GM19240 (cell line): ENCODE data around the gene UBAC1.
"Not testable (repeated sequence)": the region's sequence is repeated elsewhere in the genome, so short reads cannot be mapped to it uniquely, and the experiment has no call there.

Experiments
- DNase-seq: peaks from one replicate; pipeline ENCODE4 v3.0.0; 2011; ENCODE audit warnings: low spot score; ENCODE audit not compliant: insufficient read length

UBAC1 gene

DNA sequence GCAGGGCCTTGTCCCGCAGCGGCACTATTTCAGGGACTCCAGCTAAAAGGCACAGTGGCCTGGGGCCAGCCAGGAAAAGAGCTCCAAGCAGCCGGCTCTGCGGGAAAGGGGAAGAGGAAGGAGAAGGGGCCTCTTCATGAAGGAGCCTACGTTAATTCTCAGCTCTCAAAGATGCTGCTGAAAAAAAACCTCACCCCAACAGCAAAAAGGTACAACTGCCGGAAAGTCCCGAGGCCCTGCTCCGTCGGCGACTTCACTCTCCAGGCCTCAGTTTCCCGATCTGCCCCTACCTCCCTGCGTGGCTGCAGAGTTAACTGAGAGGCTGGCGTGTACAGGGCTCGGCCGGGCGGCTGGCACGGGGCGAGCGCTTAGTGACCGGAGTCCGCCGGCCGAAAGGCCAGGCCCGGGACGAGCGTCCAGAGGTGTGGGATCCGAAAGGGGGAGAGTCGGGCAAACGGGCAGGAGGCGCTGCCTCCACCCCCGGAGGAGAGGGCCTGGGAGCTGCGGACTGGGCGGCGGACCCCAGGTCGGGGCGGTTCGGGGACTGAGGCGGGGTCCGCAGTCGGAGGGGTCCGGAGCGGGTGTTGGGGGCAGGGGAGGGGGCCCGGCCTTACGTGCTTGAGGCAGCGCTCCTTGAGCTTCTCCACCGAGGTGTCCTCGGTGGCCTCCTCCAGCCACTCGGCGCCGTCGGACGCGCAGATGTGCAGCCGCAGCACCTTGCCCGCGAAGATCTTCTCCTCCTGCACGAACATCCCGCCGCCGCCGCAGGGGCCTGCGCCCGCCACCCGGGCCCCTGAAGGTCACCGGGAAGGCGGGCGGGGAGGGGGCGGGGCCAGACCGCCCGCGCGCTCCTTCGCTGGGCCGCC, 529 bp downstream of the UBAC1 start:
- peak; percentile 16 for DNase-seq

DNA sequence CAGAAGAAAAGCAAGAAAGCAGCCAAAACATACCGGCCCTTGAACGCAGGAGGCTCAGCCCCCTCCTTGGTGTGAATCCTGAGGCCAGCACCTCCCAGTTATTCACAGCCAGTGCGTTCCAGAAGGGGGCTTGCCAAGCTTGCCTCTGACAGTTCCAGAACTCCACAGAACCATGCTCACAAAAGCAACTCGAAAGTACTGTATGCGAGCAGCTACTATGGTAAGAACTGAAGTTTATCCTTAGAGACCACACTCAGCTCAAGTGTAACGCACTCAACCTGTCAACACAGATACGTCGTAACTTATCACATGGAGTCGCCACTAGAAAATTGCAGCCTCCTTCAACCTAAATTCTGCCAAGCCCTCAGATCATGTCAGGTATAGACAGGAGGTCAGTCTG, 1.4 kb downstream of the UBAC1 start:
- no peak for DNase-seq

DNA sequence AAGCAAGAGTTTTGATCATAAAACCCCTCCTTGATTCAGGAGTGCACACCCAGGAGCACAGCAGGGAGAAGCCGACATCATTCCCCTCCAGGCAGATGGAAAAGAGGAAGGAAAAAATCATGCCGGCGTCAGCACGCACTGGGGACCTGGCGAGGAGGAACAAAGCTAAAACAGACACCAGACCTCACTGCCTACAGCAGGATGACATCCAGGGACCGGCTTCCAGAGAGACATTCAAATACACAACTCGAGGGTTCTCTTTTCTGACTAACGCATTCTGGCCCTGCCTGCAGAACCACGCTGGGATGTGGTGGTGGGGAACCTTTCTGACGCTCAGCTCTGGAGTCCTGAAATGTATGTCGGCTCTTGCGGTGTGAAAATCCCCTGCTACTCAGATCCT, 2.7 kb downstream of the UBAC1 start:
- no peak for DNase-seq

DNA sequence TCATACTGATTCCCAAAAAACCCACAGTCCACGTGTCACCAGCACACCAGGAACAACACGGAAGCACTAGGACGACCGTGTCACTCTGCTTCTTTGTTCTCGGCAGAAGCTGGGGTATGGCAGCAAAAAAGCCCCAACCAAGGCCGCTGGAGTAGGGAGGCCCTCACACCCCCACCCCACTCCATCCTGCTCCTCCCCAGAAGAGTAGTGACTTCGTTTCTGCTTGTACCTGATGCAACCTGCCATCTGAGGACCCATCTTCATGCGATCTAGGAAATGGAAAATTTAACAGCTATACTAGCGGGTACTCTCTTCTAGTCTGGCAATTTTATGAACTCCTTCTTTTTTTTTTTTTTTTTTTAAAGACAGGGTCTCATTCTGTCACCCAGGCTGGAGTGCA, 3.7 kb downstream of the UBAC1 start:
- no peak for DNase-seq

DNA sequence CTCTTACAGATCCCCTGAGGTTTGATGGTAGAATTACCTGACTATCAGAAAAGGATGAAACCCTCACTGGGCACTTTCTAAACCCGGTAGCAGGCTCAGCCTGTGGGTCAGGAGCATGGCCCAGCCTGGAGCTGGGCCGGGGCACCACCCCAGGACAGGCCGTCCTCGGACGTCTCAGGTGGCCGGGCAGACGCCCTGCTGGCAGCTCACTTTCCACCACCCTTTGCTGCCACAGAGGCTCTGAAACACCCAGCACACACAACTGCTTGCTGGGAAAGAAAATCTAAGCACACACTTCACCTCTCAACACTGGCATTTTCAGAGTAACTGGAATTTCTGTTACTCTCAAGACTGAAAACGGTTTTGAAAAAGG, 4.4 kb downstream of the UBAC1 start:
- no peak for DNase-seq

DNA sequence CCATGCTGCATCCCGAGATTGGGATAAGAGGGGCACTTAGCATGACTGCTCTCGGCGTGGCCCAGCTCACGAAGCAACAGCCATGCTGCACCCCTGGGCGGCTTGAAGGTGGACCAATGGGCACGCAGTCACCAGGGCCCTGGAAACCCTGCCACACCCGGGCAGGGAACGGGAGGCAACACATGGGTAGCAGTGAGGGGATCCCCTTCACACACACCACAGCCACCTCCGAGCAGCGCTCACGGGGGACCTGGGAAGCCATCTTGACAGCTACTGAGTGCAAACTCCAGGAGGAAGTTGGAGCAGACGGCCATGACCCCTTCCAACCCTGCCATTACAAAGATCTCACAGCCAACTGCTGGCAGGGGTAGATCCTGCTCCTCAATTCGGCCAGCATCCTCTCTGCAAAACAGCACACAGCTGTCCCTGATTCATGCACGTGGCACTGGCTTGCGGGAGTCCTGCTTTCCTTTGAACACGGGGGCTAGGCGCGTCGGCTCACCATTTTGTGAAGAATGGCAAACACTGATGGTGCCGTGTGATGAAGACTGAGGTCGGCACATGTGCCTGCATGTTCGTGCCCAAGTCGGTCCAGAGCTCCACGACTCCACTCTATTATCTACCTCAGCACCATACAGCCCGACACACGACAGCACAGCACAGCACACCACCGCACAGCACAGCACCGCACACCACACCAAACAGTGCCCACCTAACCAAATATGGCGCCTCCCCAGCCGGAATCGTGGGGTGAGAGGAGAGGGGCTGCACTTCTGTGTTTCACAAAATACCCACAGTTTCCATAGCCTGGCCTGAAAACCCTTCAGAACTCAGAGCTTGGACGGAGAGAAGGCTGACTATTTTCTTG, 5.0 kb downstream of the UBAC1 start:
- no peak for DNase-seq

DNA sequence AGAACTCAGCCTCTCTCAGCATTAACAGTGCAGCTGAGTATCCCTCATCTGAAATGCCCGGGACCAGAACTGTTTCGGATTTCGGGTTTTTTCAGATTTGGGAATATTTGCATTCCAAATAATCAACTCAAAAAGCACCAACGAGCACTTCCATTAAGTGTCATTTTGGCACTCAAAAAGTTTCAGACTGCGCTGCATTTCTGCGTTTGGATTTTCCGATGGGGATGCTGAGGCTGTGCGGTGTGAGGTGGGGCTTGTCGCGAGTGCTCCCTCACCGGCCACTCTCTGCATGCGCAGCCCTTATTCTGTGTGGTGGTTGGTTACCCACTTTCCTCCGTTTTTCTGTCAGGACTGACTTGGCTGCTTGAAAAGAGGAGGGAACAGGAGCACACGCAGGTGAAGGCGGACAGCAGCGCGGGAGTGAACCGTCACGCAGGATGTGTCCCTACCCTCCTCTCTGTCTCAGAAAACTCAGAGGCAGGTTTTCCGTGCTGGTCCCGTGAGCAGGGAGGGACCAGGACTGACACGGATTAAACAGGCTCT, 8.4 kb downstream of the UBAC1 start:
- DNase-seq, result no peak

DNA sequence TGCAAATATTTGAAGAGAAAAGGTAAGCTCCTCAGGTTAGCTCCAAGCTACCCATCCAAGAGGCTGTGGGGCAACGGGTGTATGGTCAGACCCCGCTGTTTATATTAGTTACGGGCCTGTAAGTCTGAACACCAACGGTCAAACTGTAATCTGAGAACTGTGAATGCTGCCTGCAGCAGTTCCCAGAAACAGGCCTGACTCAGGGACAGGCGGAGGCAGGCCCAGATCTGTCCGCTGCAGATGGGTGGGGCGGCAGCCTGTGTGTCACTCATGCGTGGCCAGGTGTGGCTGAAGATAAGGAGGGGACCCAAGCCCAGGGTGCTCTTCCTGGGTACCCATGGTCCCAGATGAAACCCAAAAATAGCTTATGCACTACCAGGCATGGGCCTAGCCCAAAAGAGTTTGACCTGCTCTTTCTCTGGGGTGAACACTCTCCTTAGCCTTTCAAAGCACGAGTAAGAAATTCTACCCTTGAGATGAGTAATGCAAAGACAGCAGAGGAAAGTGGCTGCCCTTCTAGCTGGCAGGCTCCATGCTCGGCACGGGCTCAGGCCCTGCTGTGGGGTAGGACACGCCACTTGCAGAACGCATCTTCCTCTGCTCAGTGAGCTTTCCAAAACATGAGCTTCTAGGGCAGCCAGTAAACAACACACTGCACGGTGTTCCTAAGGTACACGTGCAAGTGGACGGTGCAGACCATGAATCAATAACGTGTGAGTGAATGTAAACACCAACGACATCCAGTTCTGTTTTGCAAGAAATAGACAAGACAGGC, 9.1 kb downstream of the UBAC1 start:
- no peak for DNase-seq

DNA sequence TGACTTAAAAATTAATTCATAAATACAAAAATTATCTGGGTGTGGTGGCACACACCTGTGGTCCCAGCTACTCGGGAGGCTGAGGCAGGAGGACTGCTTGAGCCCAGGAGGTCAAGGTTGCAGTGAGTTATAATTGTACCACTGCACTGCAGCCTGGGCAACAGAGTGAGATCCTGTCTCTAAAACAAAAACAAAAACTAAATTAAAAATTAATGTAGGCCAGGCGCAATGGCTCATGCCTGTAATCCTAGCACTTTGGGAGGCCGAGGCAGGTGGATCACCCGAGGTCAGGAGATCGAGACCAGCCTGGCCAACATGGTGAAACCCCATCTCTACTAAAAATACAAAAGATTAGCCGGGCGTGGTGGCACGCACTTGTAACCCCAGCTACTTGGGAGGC, 9.9 kb downstream of the UBAC1 start:
- DNase-seq, result not testable (repeated sequence)

DNA sequence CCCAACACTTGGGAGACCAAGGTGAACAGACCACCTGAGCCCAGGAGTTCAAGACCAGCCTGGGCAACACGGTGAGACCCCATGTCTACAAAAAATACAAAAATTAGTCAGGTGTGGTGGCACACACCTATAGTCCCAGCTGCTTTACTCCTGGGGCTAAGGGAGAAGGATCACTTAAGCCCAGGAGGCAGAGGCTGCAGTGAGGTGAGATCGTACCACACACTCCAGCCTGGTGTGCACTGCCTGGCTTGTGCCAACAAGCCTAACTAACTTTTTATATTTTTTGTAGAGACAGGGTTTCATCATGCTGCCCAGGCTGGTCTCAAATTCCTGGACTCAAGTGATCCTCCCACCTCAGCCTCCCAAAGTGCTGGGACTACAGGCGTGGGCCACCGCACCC, 10.3 kb downstream of the UBAC1 start:
- not testable (repeated sequence) for DNase-seq

DNA sequence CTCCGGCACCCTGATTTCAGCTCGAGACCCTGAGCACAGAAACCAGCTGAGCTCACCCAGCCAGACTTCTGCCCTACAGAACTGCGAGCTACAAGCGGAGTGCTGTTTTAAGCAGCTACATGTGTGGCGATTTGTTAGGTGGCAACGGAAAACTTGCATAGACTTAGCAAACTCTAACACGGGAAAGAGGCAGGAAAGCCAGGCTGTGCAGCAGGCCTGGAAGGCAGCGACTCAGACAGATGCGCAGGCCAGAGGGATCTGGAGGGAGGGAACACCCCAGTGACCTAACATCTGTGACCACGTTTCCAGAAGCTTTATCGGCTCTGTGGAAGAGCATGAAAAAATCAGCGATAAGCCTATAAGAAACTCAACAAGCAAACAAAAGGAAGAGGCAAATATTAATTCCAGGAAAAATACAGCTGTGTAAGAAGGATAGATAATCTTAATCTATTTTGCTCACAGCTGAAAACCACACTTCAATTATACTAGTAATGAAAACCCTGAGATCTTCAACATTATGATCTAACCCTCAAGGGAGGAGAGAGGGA, 11.0 kb downstream of the UBAC1 start:
- no peak for DNase-seq

DNA sequence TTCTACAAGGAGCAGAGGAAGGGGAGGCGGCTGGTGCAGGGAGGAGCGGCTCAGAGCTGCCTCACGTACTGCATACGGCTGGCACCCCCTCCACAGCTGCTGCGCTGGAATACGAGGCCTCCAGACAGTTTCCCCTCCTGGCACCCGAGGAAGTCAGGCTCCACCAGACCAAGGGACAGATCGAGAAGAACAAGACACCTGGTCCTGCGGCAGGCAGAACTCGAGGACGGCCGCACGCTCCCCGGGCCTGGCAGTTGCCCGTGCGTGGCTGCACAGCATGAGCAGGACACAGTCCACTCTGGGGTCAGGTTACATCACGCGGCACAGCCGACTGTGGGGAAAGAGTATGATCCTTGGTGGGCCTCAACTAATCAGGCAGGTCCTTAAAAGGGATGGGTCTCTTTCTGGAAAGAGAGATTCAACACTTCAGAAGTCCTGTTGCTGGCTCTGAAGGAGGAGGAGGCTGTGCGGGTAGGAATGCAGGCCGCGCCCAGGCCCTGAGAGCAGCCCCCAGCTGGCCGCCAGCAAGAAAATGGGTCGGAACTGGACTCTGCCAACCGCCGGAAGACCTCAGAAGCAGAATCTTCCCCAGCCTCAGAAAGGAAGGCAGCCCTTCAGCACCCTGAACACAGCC, 11.6 kb downstream of the UBAC1 start:
- DNase-seq, result no peak

DNA sequence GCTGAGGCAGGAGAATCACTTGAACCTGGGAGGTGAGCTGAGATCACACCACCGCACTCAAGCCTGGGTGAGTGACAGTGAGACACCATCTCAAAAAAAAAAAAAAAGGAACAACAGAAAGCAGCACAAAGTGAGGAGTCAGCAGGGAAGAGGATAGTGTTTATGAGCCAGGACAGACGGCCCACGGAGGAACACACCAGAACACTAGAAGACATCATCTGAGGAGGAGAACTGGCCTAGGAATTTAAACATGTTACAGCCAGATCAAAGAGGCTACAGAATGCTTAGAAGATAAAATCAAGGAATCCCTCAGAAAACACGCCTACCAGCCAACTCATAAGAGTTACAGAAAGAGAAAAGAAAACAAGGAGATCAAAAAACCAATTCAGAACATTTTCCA, 12.2 kb downstream of the UBAC1 start:
- no peak for DNase-seq

DNA sequence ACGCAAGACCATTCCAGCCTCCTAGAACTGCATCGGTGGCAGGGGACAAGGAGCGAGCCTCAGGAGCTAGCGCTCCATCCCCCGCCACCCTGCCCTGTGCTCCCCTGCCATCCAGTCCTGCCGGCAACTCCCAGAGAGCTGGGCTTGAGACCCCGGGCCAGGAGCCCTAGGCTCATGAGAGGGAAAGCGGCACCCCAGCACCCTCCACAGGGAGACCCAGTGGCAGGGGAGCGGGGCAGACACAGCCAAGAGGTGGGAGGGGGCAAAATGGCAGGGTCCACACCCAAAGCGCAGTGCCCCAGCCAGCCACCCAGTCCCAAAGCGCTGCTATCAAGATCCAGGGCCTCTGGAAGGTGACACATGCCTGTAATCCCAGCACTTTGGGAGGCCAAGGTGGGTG, 12.7 kb downstream of the UBAC1 start:
- no peak for DNase-seq

DNA sequence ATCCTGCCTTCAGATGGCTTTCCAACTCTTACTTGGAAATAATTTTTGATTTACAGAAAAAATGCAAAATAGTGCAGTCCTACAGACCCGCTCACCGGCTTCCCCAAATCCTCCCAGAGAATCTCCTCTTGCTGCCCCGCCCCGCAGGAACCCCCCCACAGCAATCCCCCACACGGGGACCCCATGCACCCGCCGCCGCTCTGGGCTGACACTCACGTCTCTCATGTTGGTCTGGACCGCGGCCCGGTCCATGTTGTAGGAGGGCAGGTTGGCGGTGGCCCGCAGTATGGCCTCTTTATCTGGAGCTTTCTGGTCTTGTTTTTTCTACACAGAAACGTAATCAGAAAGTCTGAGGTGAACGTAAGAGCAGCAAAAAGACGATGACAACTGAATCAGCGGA, 13.6 kb downstream of the UBAC1 start:
- DNase-seq, result no peak

DNA sequence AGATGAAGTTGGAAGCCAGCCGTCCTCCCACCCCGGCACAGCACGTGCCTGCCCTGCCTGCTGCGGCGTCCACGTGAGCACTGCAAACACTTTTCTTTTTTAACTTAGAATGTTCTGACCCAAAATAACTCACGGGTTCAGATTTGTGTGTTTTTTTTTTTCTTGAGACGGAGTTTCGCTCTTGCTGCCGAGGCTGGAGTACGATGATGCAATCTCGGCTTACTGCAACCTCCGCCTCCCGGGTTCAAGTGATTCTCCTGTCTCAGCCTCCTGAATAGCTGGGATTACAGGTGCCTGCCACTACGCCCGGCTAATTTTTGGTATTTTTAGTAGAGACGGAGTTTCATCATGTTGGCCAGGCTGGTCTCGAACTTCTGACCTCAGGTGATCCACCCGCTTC, 14.1 kb downstream of the UBAC1 start:
- DNase-seq, result not testable (repeated sequence)

DNA sequence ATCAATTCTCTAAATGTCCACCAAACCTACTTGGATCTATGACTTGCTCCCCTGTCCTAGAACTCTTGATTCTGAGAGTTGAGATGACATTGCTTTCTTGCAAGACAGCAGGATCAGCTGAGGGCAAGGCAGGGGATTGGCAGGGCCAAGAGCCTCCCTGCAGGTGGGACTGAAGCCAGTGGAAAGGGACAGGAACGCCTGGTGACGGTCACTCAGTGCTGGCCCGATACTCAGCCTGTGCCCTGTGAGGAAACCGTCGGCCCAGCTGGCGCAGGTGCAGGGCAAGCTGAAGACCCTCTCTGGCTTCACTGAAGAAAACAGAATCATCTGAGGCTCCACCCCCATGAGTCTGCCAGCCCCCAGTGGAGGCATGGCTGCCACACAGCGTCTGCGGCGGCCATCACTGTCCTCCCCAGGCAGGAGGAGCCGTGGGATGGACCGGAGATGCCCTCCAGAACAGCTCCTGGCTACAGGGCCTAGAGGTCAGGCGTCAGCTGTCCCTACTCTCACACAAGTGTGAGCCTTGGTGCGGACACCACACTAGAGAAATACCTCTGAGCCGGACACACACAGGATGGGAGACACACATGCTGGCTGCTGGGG, 14.7 kb downstream of the UBAC1 start:
- no peak for DNase-seq

DNA sequence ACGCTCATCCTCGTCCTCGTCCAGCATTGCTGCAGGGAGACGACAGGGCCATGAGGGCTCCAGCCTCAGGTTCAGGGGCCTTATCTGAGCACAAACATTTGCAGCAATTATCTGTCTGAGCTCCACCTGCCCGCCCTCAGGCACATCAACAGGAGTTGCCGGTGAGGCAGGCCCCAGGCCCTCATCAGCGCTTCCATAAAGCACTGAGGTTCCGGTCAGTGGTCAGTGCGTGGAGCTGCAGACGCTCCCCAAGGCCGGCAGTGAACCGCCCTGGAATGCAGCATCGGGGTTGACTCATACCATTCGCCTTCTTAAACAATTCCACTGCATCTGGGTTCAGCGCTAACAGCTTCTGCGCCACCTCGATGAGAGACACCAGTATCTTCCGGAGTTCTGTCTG, 15.2 kb downstream of the UBAC1 start:
- DNase-seq, result no peak

DNA sequence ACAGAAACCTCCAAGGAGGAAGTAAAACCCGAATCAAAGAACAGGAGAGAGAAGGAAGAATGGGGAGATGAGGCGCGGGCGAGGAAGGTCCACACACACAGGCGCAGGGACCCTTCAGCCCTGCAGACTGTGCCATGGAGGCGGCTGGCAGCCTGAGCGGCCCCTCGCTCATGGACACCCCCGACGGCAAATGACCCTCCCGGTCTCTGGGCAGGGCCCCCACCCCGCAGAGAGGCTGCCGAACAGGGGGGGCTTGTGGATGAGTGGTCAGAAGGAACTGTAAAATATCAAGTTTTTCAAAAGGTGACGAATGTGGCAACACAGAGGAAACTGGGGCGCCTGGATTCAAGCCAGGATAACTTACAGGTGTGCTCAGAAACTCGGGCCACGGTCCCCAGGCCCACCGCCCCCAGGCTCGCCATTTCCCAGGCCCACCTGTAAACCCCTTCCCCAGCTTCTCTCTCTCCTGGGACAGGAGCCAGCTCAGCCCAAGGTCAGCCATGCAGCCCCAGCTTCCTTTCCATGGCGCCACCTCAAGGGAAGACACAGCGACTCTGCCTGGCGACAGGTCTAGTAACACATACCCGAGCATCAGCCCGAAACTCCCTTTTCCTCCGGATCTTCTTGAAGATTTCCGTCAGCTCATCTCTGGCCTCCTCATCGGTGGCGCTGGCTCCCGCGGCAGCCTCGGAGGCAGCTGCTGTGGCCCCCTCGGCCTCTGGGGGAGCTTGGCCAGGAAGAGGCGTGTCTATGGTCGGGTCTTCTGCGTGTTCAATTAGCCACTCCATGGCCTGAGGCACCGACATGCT, 16.5 kb downstream of the UBAC1 start:
- no peak for DNase-seq

DNA sequence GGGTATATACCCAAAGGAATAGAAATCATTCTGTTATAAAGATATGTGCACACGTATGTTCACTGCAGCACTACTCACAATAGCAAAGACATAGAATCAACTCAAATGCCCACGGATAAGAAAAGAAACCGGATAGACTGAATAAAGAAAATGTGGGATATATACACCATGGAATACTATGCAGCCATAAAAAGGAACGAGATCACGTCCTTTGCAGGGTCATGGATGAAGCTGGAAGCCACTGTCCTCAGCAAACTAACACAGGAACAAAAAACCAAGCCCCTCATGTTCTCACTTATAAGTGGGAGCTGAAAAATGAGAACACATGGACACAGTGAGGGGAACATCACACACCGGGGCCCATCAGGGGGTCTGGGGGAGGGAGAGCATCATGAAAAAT, 17.6 kb downstream of the UBAC1 start:
- DNase-seq, result not testable (repeated sequence)
